GM10847 (cell line): Measurements from ENCODE around the gene KLK6.

ENCODE experiments used
- POLR2A ChIP-seq: IDR thresholded peaks from 2 replicates; pipeline ENCODE4 v1.6.1; 2011; ENCODE audit not compliant: insufficient read length; ENCODE audit errors: extremely low read depth

KLK6 gene

GRCh38 chr19:50974702-50975556 is 5.5 kb upstream of the KLK6 start:
- TF ChIP-seq POLR2A, result no peak

- no peak for TF ChIP-seq POLR2A
Measured at GRCh38 chr19:50972795-50973376, 3.5 kb upstream of the KLK6 start.

GRCh38 chr19:50968716-50969412 is 527 bp downstream of the KLK6 start:
- no peak for TF ChIP-seq POLR2A

- no peak for TF ChIP-seq POLR2A
Measured at GRCh38 chr19:50967929-50968715, 1.3 kb downstream of the KLK6 start.

DNA sequence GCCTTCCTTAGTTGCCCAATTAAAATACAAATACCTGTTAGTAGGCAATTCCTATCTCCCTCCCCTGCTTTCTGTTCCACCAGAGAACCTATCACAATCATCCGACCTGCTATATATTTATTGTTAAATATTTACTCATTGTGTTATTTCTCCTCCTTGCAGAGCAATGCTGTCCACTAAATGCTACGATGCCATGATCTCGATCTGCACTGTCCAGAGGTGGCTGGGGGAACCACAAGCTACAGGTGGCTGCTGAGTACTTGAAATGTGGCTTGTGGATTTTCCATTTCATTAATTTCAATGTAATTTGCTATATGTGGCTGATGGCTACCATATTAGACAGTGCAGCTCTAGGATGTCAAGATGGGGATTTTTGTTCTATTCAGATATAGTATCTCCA is 5.1 kb downstream of the KLK6 start:
- TF ChIP-seq POLR2A, result no peak

GRCh38 chr19:50963381-50963780 is 6.0 kb downstream of the KLK6 start:
- TF ChIP-seq POLR2A, result no peak

DNA sequence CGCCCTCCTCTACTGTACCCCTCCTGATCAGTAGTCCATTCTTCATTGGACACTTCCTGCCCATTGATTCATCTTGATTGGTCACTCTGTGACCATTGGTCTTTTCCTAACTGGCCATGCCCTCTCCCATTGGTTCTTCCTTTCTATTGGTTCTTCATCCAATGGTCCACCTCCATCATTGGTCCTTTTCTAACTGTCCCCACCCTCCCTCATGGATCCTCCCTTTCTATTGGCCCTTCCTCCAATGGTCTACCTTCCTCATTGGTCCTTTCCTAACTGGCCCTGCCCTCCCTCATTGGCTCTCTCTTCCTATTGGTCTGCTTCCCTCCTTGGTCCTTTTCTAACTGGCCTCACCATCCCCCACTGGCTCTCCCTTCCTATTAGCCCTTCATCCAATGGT is 7.1 kb downstream of the KLK6 start:
- no peak for TF ChIP-seq POLR2A

- TF ChIP-seq POLR2A, result no peak
Measured at GRCh38 chr19:50959731-50960500, 9.5 kb downstream of the KLK6 start.

DNA sequence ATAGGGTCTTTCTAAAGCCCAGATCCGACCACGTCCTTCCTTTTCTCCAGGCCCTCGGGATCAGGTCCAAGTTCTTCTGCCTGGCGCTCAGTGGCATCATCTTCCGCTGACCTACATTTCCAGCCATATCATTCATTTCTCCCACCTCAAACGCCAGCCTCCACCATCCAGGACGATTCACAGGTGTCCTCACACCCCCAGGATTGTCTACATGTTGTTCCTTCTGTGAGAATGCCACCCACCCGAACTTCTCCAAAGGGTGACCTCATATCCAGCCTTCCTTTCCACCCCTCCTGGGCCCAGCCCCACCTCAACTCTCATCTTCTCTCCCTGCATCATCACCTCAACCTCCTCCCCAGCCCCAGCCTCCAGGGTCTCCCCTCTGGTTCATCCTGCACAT is 11.8 kb downstream of the KLK6 start:
- TF ChIP-seq POLR2A, result no peak

DNA sequence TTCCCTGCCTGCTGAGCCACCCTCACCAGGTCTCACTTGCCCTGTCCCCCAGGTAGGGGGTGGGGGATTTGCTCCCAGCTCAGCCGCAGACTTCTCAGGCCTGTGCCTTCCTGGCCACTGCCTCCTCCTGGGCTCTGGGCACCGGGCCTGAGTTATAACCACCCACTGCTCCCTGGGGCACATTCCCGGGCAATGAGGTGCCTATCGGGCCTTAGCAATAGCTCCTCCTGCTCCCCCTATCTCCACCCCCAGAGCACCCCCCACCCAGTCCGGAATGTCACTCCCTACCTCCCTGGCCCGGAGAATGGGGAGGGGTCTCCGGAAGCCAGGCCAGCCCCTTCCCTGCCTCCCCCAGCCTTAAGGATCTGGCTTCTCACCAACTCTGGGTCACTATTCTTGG is 16.5 kb downstream of the KLK6 start, which contains the start of gene KLK5:
TSS of gene KLK5 (minus strand) at position 129 of the 400 bp plus-strand sequence. CDS start 381 bp downstream, outside the sequence.
- no peak for TF ChIP-seq POLR2A

GRCh38 chr19:50949861-50950260 is 19.5 kb downstream of the KLK6 start:
- TF ChIP-seq POLR2A, result no peak

GRCh38 chr19:50947123-50947522 is 22.3 kb downstream of the KLK6 start:
- no peak for TF ChIP-seq POLR2A

GRCh38 chr19:50944795-50945194 is 24.6 kb downstream of the KLK6 start:
- TF ChIP-seq POLR2A, result no peak

GRCh38 chr19:50943074-50943828 is 26.1 kb downstream of the KLK6 start:
- TF ChIP-seq POLR2A, result no peak
